GM19043 (cell line): ENCODE results near the gene FGGY.
A peak's percentile ranks its signal among the peaks of the same experiment; 100 is the strongest.

Experiments
- ATAC-seq: cut with Tn5 transposase; IDR thresholded peaks from one replicate; pipeline ENCODE4 v1.9.1; 2021; ENCODE audit warnings: low read depth; ENCODE audit not compliant: unreplicated experiment

FGGY gene

GRCh38 chr1:59743324-59744091, 446.6 kb downstream of the FGGY start:
- ATAC-seq: no peak

GRCh38 chr1:59747420-59748024, 450.6 kb downstream of the FGGY start:
- no peak for ATAC-seq

DNA sequence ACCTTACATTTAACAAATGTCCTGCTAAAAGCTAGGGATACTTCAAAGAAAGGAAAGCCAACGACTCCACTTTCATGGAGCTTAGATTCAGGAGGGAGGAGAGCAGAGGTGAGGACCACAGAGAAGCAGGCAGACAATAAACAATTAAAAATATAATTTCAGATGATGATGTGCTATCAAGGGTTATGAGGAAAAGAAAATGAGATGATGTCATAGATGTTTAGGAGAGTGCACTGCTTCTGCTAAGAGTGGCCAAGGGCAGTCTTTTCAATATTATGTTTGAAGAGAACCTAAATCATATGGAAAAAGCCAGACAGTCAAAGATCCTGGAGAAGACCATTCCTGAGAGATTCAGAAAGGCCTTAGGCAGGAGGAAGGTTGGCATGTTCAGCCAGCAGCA, 451.2 kb downstream of the FGGY start:
- no peak for ATAC-seq

- ATAC-seq: no peak
Observed at GRCh38 chr1:59750328-59751003, 453.6 kb downstream of the FGGY start.

GRCh38 chr1:59751004-59751395, 454.1 kb downstream of the FGGY start:
- ATAC-seq: no peak

DNA sequence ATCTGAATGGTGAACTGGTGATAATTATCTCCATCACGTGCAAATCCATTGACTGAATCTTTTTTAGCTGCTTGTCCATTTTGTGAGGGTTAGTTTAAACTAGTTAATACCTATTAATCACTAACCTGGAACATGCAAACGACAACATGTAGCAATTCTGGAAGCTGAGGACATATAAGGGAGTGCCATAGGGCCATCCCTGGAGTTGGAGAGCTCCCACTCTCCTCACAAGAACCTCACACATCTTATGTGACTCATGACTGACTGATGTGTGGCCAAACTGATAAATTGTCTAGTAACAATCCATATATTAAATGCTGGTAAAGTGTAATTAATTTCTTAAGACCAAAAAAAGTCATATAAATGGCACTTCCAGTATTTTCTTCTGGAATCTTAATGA, 454.9 kb downstream of the FGGY start:
- no peak for ATAC-seq

DNA sequence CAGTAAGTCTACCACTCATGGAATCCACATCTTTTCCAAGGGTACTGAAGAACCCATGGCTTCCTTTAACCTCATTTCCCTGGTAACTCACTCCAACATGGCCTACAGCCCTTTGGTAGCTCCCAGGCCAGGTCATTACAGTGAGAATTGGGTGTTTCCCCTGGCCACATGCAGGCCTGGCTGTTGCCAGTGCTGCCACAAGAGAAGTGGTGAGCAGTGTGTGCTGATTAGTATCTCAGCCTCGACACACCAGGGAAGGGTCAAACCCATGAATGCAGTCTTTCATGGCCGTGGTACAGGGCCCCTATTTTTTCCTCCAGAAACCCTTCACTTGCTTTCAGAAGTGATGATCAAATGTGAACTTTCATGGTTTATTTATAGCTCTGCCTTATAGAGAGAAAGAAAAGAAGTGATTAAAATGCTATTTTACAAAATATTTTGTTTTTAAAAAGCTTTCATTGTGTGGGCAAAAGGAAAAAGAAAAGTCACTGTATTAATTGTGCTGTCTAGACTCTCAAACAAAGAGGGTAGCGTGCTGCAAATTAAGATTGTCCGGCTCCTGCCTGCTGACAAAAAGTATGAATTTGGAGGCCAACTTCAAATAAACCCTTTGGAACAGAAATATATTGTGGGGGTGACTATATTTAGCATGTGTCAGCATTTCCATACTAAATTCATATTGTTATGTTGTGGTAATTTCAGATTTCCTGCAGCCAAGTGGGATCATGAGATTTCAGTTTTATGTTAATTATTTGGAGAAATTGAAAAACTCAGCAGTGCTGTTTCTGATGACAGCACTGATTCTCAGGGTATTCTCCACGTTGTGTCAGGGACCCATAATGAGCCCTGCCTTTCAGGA, 455.9 kb downstream of the FGGY start:
- ATAC-seq: peak; percentile 50

- no peak for ATAC-seq
Observed at GRCh38 chr1:59755069-59755685, 458.3 kb downstream of the FGGY start.

DNA sequence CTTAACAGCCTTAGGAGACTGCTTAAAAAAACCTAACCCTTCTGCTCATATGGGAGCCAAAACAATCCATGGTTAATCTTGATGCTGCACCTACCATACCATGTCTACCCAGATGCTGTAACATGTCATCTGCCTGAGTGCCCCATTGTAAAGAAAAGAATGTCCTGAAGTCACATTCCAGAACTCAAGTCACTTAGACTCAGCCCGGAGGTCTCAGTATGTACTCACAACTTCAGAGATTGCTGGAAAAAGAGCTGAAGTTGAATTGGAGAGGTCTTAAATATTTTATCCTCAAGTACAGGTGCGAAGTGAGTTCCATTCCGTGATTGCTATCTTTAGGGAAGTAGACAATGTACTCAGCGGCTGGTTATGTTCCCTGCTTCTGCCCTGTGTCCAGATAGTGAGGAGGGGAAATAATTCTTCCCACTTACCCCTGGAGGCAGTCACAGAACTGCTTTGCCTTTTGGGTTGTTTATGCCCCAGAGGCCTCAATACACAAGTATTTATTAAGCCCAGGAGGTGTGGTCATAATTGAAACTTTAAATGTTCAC, 460.4 kb downstream of the FGGY start:
- no peak for ATAC-seq

DNA sequence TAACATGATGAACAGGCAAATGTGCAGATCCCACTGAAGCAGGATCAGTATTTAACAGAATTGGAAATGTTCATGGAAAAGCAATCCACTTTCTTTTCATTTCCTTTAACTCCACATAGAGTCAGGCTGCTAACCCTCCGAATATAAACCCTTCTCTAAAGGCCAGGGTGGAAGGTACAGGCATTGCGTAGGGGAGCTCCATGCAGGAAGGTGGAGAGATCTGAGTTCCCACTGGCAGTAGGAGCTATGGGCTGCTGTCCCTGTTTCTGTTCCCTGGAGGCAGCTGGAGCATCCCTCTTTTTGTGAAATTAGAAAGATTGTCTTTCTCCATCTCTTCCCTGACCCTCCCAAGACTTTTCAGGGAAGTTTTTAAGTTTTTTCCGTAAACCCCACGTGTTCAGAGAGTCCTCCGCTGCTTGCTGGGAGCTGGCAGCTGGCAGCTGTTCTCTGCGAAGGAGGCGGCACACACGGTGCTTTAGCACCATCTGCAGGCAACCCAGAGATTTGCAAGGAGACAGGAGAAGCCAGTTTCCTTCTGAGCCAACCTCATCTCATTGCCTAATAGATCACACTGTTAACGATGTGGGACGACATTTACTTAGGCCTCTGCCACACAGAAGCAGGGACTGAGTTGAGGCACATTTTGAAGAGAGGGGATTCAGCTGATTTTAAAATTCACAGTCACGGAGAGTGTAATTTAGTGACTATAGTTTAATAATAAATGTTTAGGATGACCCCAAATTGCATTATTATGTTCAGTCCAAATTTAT, 462.4 kb downstream of the FGGY start:
- ATAC-seq: peak; percentile 89

GRCh38 chr1:59761443-59761842, 464.5 kb downstream of the FGGY start:
- ATAC-seq: no peak

DNA sequence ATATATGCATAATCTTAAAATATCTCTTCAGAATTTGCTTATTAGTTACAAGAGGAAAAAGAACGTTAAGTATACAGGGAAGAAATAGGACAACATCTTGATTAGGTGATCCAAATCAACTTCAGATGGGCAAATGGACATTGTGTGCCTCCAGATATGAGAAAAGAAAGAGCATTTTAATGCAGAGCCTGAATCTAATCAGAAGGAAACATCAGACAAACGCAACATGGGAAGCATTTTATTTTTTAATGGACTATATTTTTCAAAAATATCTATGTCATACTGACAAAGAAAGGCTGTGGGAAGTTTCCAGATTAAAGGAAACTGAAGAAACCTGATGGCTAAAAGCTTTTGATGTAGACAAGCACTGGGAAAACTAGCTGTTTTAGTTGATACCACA, 466.5 kb downstream of the FGGY start:
- no peak for ATAC-seq

DNA sequence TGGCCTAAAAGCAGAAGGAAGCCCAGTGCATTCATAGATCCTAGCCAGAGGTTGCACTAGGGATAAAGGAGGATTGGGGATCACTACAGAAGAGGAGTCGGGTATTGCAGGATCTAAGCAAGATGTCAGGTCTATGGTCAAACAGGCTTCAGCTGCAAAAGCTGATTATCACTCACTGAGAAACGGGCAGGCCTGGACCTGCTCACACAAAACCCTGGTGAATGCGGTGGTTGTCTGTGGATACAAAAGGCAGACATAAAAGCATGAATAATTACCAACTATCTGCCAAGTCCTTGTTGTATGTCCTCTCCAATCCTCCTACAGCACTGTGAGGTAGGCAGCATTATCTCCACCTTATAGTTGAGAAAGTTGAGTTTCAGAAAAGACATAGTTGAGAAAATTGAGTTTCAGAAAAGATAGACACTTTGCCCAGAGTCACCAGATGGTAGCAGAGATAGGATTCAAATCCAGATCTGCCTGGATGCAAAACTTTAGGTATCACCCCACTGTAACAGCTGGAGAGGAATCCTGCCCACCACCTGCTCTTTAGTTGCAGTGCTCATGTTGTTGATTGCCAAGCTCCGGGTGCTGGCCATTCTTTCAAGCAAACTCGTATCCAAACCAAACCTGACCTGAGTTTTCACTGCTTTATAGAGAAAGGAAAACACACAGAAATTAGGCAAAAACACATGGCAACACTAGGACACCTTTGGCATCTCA, 468.3 kb downstream of the FGGY start:
- no peak for ATAC-seq

- no peak for ATAC-seq
Observed at GRCh38 chr1:59766227-59766855, 469.4 kb downstream of the FGGY start.

- no peak for ATAC-seq
Observed at GRCh38 chr1:59767119-59767518, 470.2 kb downstream of the FGGY start.

- no peak for ATAC-seq
Observed at GRCh38 chr1:59768792-59769735, 472.2 kb downstream of the FGGY start.

DNA sequence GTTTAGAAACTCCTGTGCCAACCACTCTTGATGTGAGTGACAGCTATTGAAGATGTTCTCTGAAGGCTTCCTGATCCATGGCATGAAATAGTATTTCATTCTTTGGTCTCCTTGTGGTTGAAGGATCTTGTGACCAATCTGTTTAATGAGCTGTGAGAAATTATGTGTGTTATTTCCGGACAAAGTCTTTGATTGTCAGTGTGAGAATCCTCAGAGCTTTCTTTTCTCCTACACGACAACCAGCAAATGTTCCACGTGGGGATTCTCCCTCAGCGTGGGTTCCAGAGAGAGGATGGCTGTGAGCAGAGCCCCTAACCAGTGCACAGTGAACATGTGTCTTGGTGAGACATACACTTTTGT, 472.8 kb downstream of the FGGY start:
- ATAC-seq: no peak
